ENCODE data around the gene DAZAP1.

- no peak for TF ChIP-seq GATA3 (IDR thresholded peaks at IDR 0.05; ENCODE audit: low read depth, low read length)
- TF ChIP-seq GATA2 (IDR thresholded peaks at IDR 0.05; ENCODE audit: low read depth, low read length) = no peak
Measured at GRCh38 chr19:1390890-1391423, 16.4 kb upstream of the DAZAP1 start.
